Transverse colon (tissue), 4 donors: ENCODE results near the gene MSLN.

Experiments used
- CTCF ChIP-seq, 5 experiments: fragments of 200-600 bp in 3 of 5; fragments of 450-650 bp in 2 of 5; sonication (generic) in 3 of 5; IDR thresholded peaks; 1 replicate in 2 of 5; 2 replicates in 3 of 5; pipeline ENCODE4 v1.5.1; 2016 to 2017; ENCODE audit warnings: antibody characterized with exemption in 5 of 5, inconsistent platforms in 3 of 5, mild to moderate bottlenecking in 2 of 5, moderate library complexity in 1 of 5
- EP300 ChIP-seq: sonication (generic); formaldehyde crosslinking; IDR thresholded peaks from one replicate; pipeline ENCODE4 v1.6.1; 2017; ENCODE audit warnings: antibody characterized with exemption, low read depth
- POLR2A ChIP-seq: fragments of 450-650 bp; IDR thresholded peaks from one replicate; pipeline ENCODE4 v1.6.1; 2016; ENCODE audit warnings: antibody characterized with exemption, mild to moderate bottlenecking, moderate library complexity
- POLR2AphosphoS5 ChIP-seq, 3 donors: sonication (generic); formaldehyde crosslinking; IDR thresholded peaks; one replicate each; pipeline ENCODE4 v1.6.1; 2016; ENCODE audit warnings: antibody characterized with exemption in 3 of 3

DNA sequence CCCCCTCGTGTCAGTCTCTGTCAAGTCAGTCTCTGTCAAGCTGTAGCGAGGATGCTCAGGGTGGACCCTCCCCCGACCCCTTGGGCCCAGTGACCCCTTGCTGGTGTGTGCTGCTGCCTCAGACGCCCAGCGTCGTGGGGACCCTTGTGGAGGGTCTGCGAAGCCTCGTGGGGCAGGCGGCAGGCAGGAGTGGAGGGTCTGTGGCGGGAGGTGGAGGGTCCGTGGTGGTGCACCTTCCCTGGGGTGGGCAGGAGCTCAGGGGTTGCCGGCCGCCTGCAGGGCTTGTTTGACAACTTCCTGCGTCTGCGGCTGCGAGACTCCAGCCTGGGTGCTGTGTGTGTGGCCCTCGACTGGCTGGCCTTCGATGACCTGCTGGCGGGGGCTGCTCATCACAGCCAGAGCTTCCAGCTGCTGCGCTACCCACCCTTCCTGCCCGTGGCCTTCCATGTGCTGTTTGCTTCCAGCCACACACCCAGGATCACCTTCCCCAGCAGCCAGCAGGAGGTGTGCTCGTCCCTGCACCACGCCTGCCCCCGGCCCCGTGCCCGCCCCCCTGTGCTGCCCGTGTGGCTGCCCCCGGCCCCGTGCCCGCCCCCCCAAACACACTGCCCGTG is 34.4 kb downstream of the MSLN start:
- TF ChIP-seq EP300: no peak
- TF ChIP-seq CTCF (IDR thresholded peaks at IDR 0.05): no peak
- no peak for TF ChIP-seq POLR2A
- TF ChIP-seq POLR2AphosphoS5 (IDR thresholded peaks at IDR 0.05): no peak
